ENCODE measurements around the gene SESTD1. TPM values are rescaled to one million over a fixed set of nuclear protein-coding genes. Genes with fewer than 3 reads are reported as not detected.

Gene SESTD1, protein sequence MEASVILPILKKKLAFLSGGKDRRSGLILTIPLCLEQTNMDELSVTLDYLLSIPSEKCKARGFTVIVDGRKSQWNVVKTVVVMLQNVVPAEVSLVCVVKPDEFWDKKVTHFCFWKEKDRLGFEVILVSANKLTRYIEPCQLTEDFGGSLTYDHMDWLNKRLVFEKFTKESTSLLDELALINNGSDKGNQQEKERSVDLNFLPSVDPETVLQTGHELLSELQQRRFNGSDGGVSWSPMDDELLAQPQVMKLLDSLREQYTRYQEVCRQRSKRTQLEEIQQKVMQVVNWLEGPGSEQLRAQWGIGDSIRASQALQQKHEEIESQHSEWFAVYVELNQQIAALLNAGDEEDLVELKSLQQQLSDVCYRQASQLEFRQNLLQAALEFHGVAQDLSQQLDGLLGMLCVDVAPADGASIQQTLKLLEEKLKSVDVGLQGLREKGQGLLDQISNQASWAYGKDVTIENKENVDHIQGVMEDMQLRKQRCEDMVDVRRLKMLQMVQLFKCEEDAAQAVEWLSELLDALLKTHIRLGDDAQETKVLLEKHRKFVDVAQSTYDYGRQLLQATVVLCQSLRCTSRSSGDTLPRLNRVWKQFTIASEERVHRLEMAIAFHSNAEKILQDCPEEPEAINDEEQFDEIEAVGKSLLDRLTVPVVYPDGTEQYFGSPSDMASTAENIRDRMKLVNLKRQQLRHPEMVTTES
- 27.0 and 42.4 TPM in 2 replicates for total RNA-seq

- DNase-seq (ENCODE audit: low read depth in 2 of 2), result peak in 1 of 2 donors; percentile 63
Measured at GRCh38 chr2:179264368-179265081, at the start of gene SESTD1. Gene SESTD1 (minus strand): TSS chr2:179264832. CDS start chr2:179191841, 72,991 bp downstream.

GRCh38 chr2:179313057-179313456 lies 48.4 kb upstream of the SESTD1 start:
- no peak for DNase-seq (ENCODE audit: low read depth in 2 of 2)

GRCh38 chr2:179311101-179311500 lies 46.5 kb upstream of the SESTD1 start:
- DNase-seq (ENCODE audit: low read depth in 2 of 2), result no peak

- DNase-seq (ENCODE audit: low read depth in 2 of 2), result no peak
Measured at GRCh38 chr2:179307616-179308371, 43.2 kb upstream of the SESTD1 start.

DNA sequence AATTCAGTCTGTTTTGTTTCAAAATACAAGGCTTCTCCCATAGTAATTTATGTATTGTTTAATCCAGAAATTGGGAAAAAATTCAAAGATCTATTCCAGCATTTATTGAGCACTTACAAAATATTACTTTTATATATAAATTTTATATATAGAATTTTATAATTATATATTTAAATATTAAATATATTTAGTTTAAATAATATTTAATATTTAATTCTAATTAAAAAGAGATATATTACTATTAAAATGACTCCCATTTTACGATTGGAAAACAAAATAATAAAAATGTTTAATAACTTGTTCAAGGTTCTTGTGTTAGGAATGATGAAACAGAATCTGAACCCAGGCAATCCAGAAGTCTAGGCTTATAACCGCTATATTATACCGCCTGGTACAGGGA lies 40.5 kb upstream of the SESTD1 start:
- no peak for DNase-seq (ENCODE audit: low read depth in 2 of 2)

DNA sequence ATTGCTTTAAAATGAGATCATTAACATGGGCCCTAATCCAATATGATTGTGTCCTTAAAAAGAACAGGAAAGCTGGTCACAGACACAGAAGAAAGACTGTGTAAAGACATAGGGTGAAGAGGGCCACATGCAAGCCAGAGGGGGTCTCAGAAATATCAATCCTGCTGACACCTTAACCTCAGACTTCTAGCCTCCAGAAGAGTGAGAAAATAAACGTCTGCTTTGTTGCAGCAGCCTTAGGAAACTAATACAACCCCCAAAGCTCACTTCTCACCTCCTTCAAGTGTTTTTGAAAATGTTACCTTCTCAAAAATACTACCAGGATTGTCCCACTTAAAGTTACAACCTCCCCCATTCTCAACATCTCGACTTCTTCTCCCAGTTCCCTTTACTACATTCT lies 39.8 kb upstream of the SESTD1 start:
- no peak for DNase-seq (ENCODE audit: low read depth in 2 of 2)

- DNase-seq (ENCODE audit: low read depth in 2 of 2), result no peak
Measured at GRCh38 chr2:179302764-179303571, 38.3 kb upstream of the SESTD1 start.

DNA sequence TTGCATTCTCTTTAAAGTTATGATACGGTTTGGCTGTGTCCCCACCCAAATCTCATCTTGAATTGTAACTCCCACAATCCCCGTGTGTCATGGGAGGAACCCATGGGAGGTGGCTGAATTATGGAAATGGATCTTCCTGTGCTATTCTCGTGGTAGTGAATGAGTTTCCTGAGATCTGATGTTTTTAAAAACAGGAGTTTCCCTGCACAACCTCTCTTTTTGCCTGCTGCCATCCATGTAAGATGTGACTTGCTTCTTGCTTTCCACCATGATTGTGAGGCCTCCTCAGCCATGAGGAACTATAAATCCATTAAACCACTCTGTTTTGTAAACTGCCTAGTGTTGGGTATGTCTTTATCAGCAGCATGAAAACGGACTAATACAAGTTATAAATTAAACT lies 37.5 kb upstream of the SESTD1 start:
- no peak for DNase-seq (ENCODE audit: low read depth in 2 of 2)

- no peak for DNase-seq (ENCODE audit: low read depth in 2 of 2)
Measured at GRCh38 chr2:179298666-179299065, 34.0 kb upstream of the SESTD1 start.

GRCh38 chr2:179297927-179298326 lies 33.3 kb upstream of the SESTD1 start:
- DNase-seq (ENCODE audit: low read depth in 2 of 2), result no peak

- DNase-seq (ENCODE audit: low read depth in 2 of 2), result no peak
Measured at GRCh38 chr2:179290329-179290728, 25.7 kb upstream of the SESTD1 start.

DNA sequence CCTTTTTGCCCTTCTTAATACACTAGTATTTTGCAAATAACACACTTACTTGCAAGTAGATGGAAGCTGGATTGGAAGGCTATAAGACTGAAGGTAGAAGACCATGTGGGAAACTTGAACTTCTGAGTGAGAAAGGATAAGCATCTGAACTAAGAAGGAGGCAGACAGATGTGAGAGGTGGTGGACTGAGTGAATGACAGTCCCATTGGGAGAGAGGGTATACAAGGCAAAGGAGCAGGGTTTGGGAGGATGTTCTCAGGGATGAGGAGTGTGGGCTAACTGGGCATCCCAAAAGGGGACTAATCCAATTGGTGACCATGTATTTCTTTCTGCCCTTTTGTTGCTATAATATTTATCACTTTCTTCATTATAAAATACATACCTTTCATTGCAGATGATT lies 20.4 kb upstream of the SESTD1 start:
- DNase-seq (ENCODE audit: low read depth in 2 of 2), result no peak

GRCh38 chr2:179277429-179278196 lies 13.0 kb upstream of the SESTD1 start:
- no peak for DNase-seq (ENCODE audit: low read depth in 2 of 2)

- no peak for DNase-seq (ENCODE audit: low read depth in 2 of 2)
Measured at GRCh38 chr2:179275253-179276012, 10.8 kb upstream of the SESTD1 start.

- no peak for DNase-seq (ENCODE audit: low read depth in 2 of 2)
Measured at GRCh38 chr2:179274749-179275148, 10.1 kb upstream of the SESTD1 start.

GRCh38 chr2:179273461-179273962 lies 8.9 kb upstream of the SESTD1 start:
- no peak for DNase-seq (ENCODE audit: low read depth in 2 of 2)

GRCh38 chr2:179272406-179273192 lies 8.0 kb upstream of the SESTD1 start:
- DNase-seq (ENCODE audit: low read depth in 2 of 2), result peak in 1 of 2 donors; percentile 79

GRCh38 chr2:179270689-179271088 lies 6.1 kb upstream of the SESTD1 start:
- DNase-seq (ENCODE audit: low read depth in 2 of 2), result no peak
